ENCODE results near the gene GBP3.
A peak's percentile ranks its signal among the peaks of the same experiment; 100 is the strongest.

GRCh38 chr1:88983791-88984559, 38.7 kb downstream of the GBP3 start:
- TF ChIP-seq POLR2A (IDR thresholded peaks at IDR 0.05) (no peak), CTCF (IDR thresholded peaks at IDR 0.05 in 4 of 5, conservative IDR thresholded peaks at IDR 0.05 in 1 of 5) (peak; percentile 35 to 58 (median 47))

Measured in gastrocnemius medialis (tissue), 4 donors.